SK-N-SH (cell line): ENCODE data around the gene MED14. TPM values are rescaled to one million over a fixed set of nuclear protein-coding genes. Genes with fewer than 3 reads are reported as not detected.

Experiments used
- CTCF ChIA-PET: fragments of 300-600, 350-600 bp; formaldehyde crosslinking; extraction: SDS; loops from one replicate; lab custom pipeline; 2021; lab: Yijun Ruan, JAX
- POLR2A ChIA-PET: fragments of 350-600 bp; sonication (Branson Sonifier 250); formaldehyde crosslinking; extraction: SDS; loops from one replicate; lab custom pipeline; 2020; ENCODE audit warnings: antibody characterized with exemption, inconsistent platforms; lab: Yijun Ruan, JAX
- DNase-seq: peaks from one replicate; pipeline ENCODE4 v3.0.0; 2012
- H2AFZ ChIP-seq: fragments of 200-600 bp; sonication (generic); 2 replicates; pipeline ENCODE4 v1.8.1; 2016; ENCODE audit warnings: antibody characterized with exemption, mild to moderate bottlenecking, low read depth
- H3F3A ChIP-seq: fragments of 200-600 bp; sonication (generic); replicated peaks from 2 replicates; pipeline ENCODE3; 2016; ENCODE audit warnings: antibody characterized with exemption, mild to moderate bottlenecking; ENCODE audit not compliant: insufficient read depth
- H3K27ac ChIP-seq, 2 experiments: fragments of 200-500 bp in 1 of 2; fragments of 200-600 bp in 1 of 2; sonication (Bioruptor generic) in 1 of 2; sonication (generic), shearing (Covaris generic) in 1 of 2; 2 replicates each; pipeline versions ENCODE4 v1.5.1 to v1.6.1; 2014 to 2016; ENCODE audit warnings: low read depth in 2 of 2, inconsistent platforms in 1 of 2, low read length in 1 of 2, mild to moderate bottlenecking in 1 of 2, mixed read lengths in 1 of 2
- H3K27me3 ChIP-seq: fragments of 200-600 bp; sonication (generic), shearing (Covaris generic); 2 replicates; pipeline ENCODE4 v1.6.1; 2016; ENCODE audit warnings: mixed run types; ENCODE audit not compliant: insufficient read depth
- H3K36me3 ChIP-seq, 2 experiments: fragments of 200-500 bp in 1 of 2; fragments of 200-600 bp in 1 of 2; sonication (Bioruptor generic) in 1 of 2; sonication (generic) in 1 of 2; replicated peaks in 1 of 2; 2 replicates each; pipeline versions ENCODE3 to v1.5.1; 2014 to 2016; ENCODE audit warnings: low read length in 1 of 2, mild to moderate bottlenecking in 1 of 2; ENCODE audit not compliant: insufficient read depth in 2 of 2, control insufficient read depth in 1 of 2
- H3K4me1 ChIP-seq, 2 experiments: fragments of 200-500 bp in 1 of 2; fragments of 200-600 bp in 1 of 2; sonication (Bioruptor generic) in 1 of 2; sonication (generic), shearing (Covaris generic) in 1 of 2; 2 replicates each; pipeline versions ENCODE4 v1.5.1 to v1.6.1; 2014 to 2016; ENCODE audit warnings: low read depth in 1 of 2, low read length in 1 of 2, mixed run types in 1 of 2; ENCODE audit not compliant: insufficient read depth in 2 of 2, control insufficient read depth in 1 of 2
- H3K4me2 ChIP-seq: fragments of 200-600 bp; sonication (generic), shearing (Covaris generic); 2 replicates; pipeline ENCODE4 v1.6.1; 2017; ENCODE audit warnings: mixed run types
- H3K4me3 ChIP-seq, 2 experiments: fragments of 200-500 bp in 1 of 2; fragments of 200-600 bp in 1 of 2; sonication (Bioruptor generic) in 1 of 2; sonication (generic), shearing (Covaris generic) in 1 of 2; 2 replicates each; pipeline versions ENCODE4 v1.5.1 to v1.8.1; 2014 to 2016; ENCODE audit warnings: low read depth in 2 of 2, inconsistent platforms in 1 of 2, low read length in 1 of 2, mild to moderate bottlenecking in 1 of 2, mixed read lengths in 1 of 2, moderate library complexity in 1 of 2
- H3K79me2 ChIP-seq: fragments of 200-600 bp; sonication (generic); 2 replicates; pipeline ENCODE4 v1.8.1; 2017; ENCODE audit warnings: mild to moderate bottlenecking; ENCODE audit not compliant: insufficient read depth
- H3K9ac ChIP-seq: fragments of 200-600 bp; sonication (generic); 2 replicates; pipeline ENCODE4 v1.6.1; 2017; ENCODE audit warnings: mixed run types
- H3K9me2 ChIP-seq: fragments of 200-600 bp; sonication (generic); 2 replicates; pipeline ENCODE4 v1.6.1; 2017; ENCODE audit warnings: mixed run types
- H3K9me3 ChIP-seq: fragments of 200-600 bp; sonication (generic); 2 replicates; pipeline ENCODE4 v1.6.1; 2017; ENCODE audit warnings: mixed run types, mild to moderate bottlenecking, moderate library complexity
- H4K20me1 ChIP-seq: fragments of 200-600 bp; sonication (generic); 2 replicates; pipeline ENCODE4 v1.6.1; 2017; ENCODE audit warnings: mild to moderate bottlenecking, mixed run types; ENCODE audit not compliant: insufficient read depth
- CHD2 ChIP-seq: fragments of 150-350 bp; IDR thresholded peaks from 2 replicates; pipeline ENCODE4 v1.6.1; 2018; ENCODE audit warnings: low read length; ENCODE audit not compliant: partially characterized antibody
- FOSL2 ChIP-seq: IDR thresholded peaks from 2 replicates; pipeline ENCODE4 v1.4.0; 2012; ENCODE audit warnings: low read depth, mild to moderate bottlenecking, moderate library complexity, borderline replicate concordance
- GABPA ChIP-seq: IDR thresholded peaks from 2 replicates; pipeline ENCODE4 v1.4.0; 2012; ENCODE audit warnings: low read depth, mild to moderate bottlenecking
- IRF3 ChIP-seq: fragments of 150-350 bp; IDR thresholded peaks from 2 replicates; pipeline ENCODE4 v1.6.1; 2016; ENCODE audit warnings: mild to moderate bottlenecking, low read depth, low read length
- JUND ChIP-seq: IDR thresholded peaks from 2 replicates; pipeline ENCODE4 v1.4.0; 2012
- MXI1 ChIP-seq: IDR thresholded peaks from 2 replicates; pipeline ENCODE4 v1.6.1; 2012; ENCODE audit warnings: mild to moderate bottlenecking, low read depth, low read length, improper control_type of control experiment
- RFX5 ChIP-seq: IDR thresholded peaks from 2 replicates; pipeline ENCODE4 v1.6.1; 2012; ENCODE audit warnings: mild to moderate bottlenecking, improper control_type of control experiment, low read length
- ZBTB33 ChIP-seq: IDR thresholded peaks from 2 replicates; pipeline ENCODE4 v1.4.0; 2012; ENCODE audit warnings: low read depth, borderline replicate concordance
- WGBS: methylation state at CpG from one replicate; pipeline ENCODE4 v1.1.6; 2017; ENCODE audit warnings: low lambda C conversion rate; 5-methylcytosine and 5-hydroxymethylcytosine counted together
- polyA plus RNA-seq, 3 experiments: library from polyadenylated mRNA; depleted of rRNA; stranded (reverse); fragments of >200 nt; gene quantifications; 2 replicates each; pipeline ENCODE4 v1.2.3, GENCODE V29; 2012
- TF ChIP-seq, protein P1 (sequence below): IDR thresholded peaks from 2 replicates; pipeline ENCODE4 v1.6.1; 2012; ENCODE audit warnings: mild to moderate bottlenecking, low read depth, low read length, moderate library complexity

The MED14 gene
- polyA plus RNA-seq, 1 of the 3 experiments (the other 2 are of a cell fraction), result 24.5 TPM

DNA sequence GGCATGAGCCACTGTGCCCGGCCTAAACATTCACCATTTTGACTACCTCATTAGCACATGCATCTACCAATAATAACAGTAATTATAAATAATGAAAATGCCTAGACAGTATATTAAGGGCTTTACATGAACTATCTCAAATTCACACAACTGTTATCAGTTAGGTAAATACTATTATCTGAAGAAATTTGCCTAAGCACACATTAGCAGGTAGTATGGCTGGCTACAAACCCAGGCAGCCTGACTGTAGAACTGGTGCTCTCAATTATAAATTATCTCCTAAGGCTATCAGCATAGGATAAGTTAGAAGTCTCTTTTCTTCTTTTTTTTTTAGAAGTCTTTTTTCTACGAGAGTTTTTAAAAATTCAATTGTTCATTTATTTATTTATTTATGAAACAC, 73.9 kb downstream of the MED14 start:
- no peaks in the 10 kb centered on the region for H3K27me3 ChIP-seq
- no peaks in the 10 kb centered on the region for H4K20me1 ChIP-seq
- POLR2A ChIA-PET, result no interaction called here
- H3K9ac ChIP-seq, result no peak overlapping the region
- H3K4me2 ChIP-seq, result no peak overlapping the region
- peaks cover 24 to 43% of the 10 kb centered on the region in 2 experiments for H3K36me3 ChIP-seq
- no peaks in the 10 kb centered on the region for H3F3A ChIP-seq
- TF ChIP-seq MXI1 (no peak), JUND (no peak), RFX5 (no peak), FOSL2 (no peak), ZBTB33 (no peak), IRF3 (no peak), CHD2 (no peak)
- TF ChIP-seq, protein P1, sequence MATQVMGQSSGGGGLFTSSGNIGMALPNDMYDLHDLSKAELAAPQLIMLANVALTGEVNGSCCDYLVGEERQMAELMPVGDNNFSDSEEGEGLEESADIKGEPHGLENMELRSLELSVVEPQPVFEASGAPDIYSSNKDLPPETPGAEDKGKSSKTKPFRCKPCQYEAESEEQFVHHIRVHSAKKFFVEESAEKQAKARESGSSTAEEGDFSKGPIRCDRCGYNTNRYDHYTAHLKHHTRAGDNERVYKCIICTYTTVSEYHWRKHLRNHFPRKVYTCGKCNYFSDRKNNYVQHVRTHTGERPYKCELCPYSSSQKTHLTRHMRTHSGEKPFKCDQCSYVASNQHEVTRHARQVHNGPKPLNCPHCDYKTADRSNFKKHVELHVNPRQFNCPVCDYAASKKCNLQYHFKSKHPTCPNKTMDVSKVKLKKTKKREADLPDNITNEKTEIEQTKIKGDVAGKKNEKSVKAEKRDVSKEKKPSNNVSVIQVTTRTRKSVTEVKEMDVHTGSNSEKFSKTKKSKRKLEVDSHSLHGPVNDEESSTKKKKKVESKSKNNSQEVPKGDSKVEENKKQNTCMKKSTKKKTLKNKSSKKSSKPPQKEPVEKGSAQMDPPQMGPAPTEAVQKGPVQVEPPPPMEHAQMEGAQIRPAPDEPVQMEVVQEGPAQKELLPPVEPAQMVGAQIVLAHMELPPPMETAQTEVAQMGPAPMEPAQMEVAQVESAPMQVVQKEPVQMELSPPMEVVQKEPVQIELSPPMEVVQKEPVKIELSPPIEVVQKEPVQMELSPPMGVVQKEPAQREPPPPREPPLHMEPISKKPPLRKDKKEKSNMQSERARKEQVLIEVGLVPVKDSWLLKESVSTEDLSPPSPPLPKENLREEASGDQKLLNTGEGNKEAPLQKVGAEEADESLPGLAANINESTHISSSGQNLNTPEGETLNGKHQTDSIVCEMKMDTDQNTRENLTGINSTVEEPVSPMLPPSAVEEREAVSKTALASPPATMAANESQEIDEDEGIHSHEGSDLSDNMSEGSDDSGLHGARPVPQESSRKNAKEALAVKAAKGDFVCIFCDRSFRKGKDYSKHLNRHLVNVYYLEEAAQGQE, result no peak
- H3K4me3 ChIP-seq, result no peak overlapping the region
- CTCF ChIA-PET, result interaction anchor here (0.8 to 1.9 kb wide), 4 partner anchors 8 to 132 kb away, joined by 3 to 11 read pairs (median 4); no protein-coding TSS in a partner anchor
- no peaks in the 10 kb centered on the region for H3K4me1 ChIP-seq
- no peak overlapping the region for H3K27ac ChIP-seq
- DNase-seq, result no peak
- no peak overlapping the region for H2AFZ ChIP-seq
- no peaks in the 10 kb centered on the region for H3K9me2 ChIP-seq
- 98% methylated on average over 2 of the region's 2 CpGs for WGBS
- no peaks in the 10 kb centered on the region for H3K9me3 ChIP-seq
- H3K79me2 ChIP-seq, result no peaks in the 10 kb centered on the region

DNA sequence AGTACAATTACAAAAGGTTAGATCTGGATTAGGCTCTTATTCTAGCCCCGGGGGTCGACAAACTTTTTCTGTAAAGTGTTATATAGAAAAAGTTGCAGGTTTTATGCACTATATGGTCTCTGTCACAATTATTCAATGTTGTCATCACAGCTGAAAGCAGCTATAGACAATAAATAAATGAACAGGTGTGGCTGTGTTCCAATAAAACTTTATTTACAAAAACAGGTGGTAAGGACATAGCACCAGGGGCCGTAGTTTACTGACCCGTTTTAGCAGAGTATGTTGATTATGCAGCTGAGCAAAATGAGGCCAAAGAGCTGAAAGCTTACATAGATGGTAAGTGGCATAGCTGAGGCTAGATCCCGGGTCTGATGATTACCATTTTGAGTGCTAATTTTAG, 75.0 kb downstream of the MED14 start:
- WGBS, result 89% methylated on average over 5 of the region's 5 CpGs
- no peak overlapping the region for H2AFZ ChIP-seq
- no peaks in the 10 kb centered on the region for H4K20me1 ChIP-seq
- H3K4me3 ChIP-seq, result no peak overlapping the region
- no peaks in the 10 kb centered on the region for H3K4me1 ChIP-seq
- H3K27ac ChIP-seq, result no peak overlapping the region
- H3K9me2 ChIP-seq, result no peaks in the 10 kb centered on the region
- H3F3A ChIP-seq, result no peaks in the 10 kb centered on the region
- H3K36me3 ChIP-seq, result peaks cover 26 to 37% of the 10 kb centered on the region in 2 experiments
- CTCF ChIA-PET, result interaction anchor here (1.9 kb wide), 1 partner anchor 9 kb away, joined by 11 read pairs; no protein-coding TSS in a partner anchor
- POLR2A ChIA-PET, result interaction anchor here (0.5 kb wide), 1 partner anchor 33 kb away, joined by 3 read pairs; no protein-coding TSS in a partner anchor
- H3K4me2 ChIP-seq, result no peak overlapping the region
- H3K27me3 ChIP-seq, result no peaks in the 10 kb centered on the region
- H3K79me2 ChIP-seq, result no peaks in the 10 kb centered on the region
- TF ChIP-seq RFX5 (no peak), GABPA (no peak)
- no peak overlapping the region for H3K9ac ChIP-seq
- no peak for DNase-seq
- no peaks in the 10 kb centered on the region for H3K9me3 ChIP-seq
